Loucy (cell line): ENCODE data around the gene MMRN1.

Source experiments
- CTCF ChIP-seq: fragments of 200-600 bp; sonication (generic); conservative IDR thresholded peaks from 2 replicates; pipeline ENCODE4 v1.5.1; 2014; ENCODE audit warnings: mild to moderate bottlenecking, antibody characterized with exemption, low read length
- EZH2phosphoT487 ChIP-seq: fragments of 200-600 bp; IDR thresholded peaks from 2 replicates; pipeline ENCODE4 v1.6.1; 2018; ENCODE audit warnings: antibody characterized with exemption, mild to moderate bottlenecking, moderate library complexity, borderline replicate concordance

- no peak for TF ChIP-seq CTCF
- no peak for TF ChIP-seq EZH2phosphoT487
Measured at GRCh38 chr4:89922848-89923416, 28.3 kb downstream of the MMRN1 start.
